Fibroblast of skin of left biceps (primary cell): Measurements from ENCODE around the gene CPNE5.

Experiments
- DNase-seq, 2 experiments: peaks; one replicate each; pipeline ENCODE4 v3.0.0-alpha.2; 2013; ENCODE audit warnings: low read depth in 2 of 2

Gene CPNE5

GRCh38 chr6:36749829-36750489, 89.3 kb downstream of the CPNE5 start:
- no peak for DNase-seq

GRCh38 chr6:36746251-36746650, 93.0 kb downstream of the CPNE5 start:
- DNase-seq = no peak

GRCh38 chr6:36745836-36746235, 93.4 kb downstream of the CPNE5 start:
- no peak for DNase-seq

- no peak for DNase-seq
These were observed 94.0 kb downstream of the CPNE5 start for GRCh38 chr6:36745283-36745682.

- DNase-seq = no peak
These were observed 95.0 kb downstream of the CPNE5 start for GRCh38 chr6:36744304-36744673.

GRCh38 chr6:36743538-36744303, 95.5 kb downstream of the CPNE5 start:
- no peak for DNase-seq

GRCh38 chr6:36743032-36743431, 96.2 kb downstream of the CPNE5 start:
- DNase-seq = no peak

GRCh38 chr6:36742146-36742545, 97.1 kb downstream of the CPNE5 start:
- no peak for DNase-seq

GRCh38 chr6:36740818-36741179, 98.4 kb downstream of the CPNE5 start:
- no peak for DNase-seq

GRCh38 chr6:36739947-36740817, 99.1 kb downstream of the CPNE5 start:
- no peak for DNase-seq

- no peak for DNase-seq
These were observed 101.1 kb downstream of the CPNE5 start for GRCh38 chr6:36738108-36738507.

- DNase-seq = no peak
These were observed 102.0 kb downstream of the CPNE5 start for GRCh38 chr6:36737043-36737785.

GRCh38 chr6:36735110-36736071, 103.9 kb downstream of the CPNE5 start:
- DNase-seq = peak; percentile 77 to 80

GRCh38 chr6:36734486-36735060, 104.7 kb downstream of the CPNE5 start:
- no peak for DNase-seq

GRCh38 chr6:36733300-36733699, 105.9 kb downstream of the CPNE5 start:
- DNase-seq = no peak

- DNase-seq = no peak
These were observed 107.5 kb downstream of the CPNE5 start for GRCh38 chr6:36731622-36732310.

GRCh38 chr6:36730424-36731380, 108.5 kb downstream of the CPNE5 start:
- no peak for DNase-seq

- peak in 1 of 2 experiments; percentile 17 for DNase-seq
These were observed 110.1 kb downstream of the CPNE5 start for GRCh38 chr6:36729161-36729524.
